Measurements from ENCODE around the gene TRIM10. TPM values are rescaled to one million over a fixed set of nuclear protein-coding genes. Genes with fewer than 3 reads are reported as not detected.

Gene TRIM10
- polyA plus RNA-seq, 3 donors = not detected

GRCh38 chr6:30196376-30196775 is 35.4 kb upstream of the TRIM10 start:
- Histone ChIP-seq H3K4me1 (ENCODE audit: control insufficient read depth in 1 of 2, insufficient read depth in 2 of 2, low read length in 2 of 2) (peaks cover 13 to 16% of the 10 kb centered on the region in 2 donors), H2AFZ (ENCODE audit: insufficient read depth, low read depth, low read length, poor library complexity, severe bottlenecking) (no peak overlapping the region), H4K20me1 (ENCODE audit: insufficient read depth, low read length) (peaks cover 72% of the 10 kb centered on the region), H3K9me3 (replicated peaks in 1 of 2; ENCODE audit: control insufficient read depth in 1 of 2, insufficient read depth in 1 of 2, low read length in 2 of 2) (no peaks in the 10 kb centered on the region), H3K9ac (ENCODE audit: insufficient read depth, low read length, poor library complexity, severe bottlenecking) (no peak overlapping the region), H3K27ac (ENCODE audit: low read depth in 1 of 2, low read length in 2 of 2) (no peak overlapping the region), H3K79me2 (ENCODE audit: insufficient read depth, low read length) (peaks cover 35% of the 10 kb centered on the region), H3K4me2 (replicated peaks; ENCODE audit: extremely low read depth, low read length, poor library complexity, severe bottlenecking) (no peak overlapping the region), H3K4me3 (replicated peaks in 1 of 3; ENCODE audit: low read depth in 2 of 3, low read length in 3 of 3) (no peak overlapping the region), H3K36me3 (replicated peaks in 1 of 2; ENCODE audit: control insufficient read depth in 1 of 2, insufficient read depth in 2 of 2, low read length in 2 of 2) (peaks cover 61 to 86% of the 10 kb centered on the region in 2 donors), H3K27me3 (ENCODE audit: control insufficient read depth in 2 of 2, insufficient read depth in 2 of 2, low read length in 2 of 2) (no peaks in the 10 kb centered on the region)
- Mint-ChIP-seq H3K27ac (peak overlapping the region in 1 of 7 donors; percentile 57), H3K27me3 (ENCODE audit: low read depth in 3 of 3) (peaks cover 0 to 2% (median 0%) of the 10 kb centered on the region in 3 donors), H3K4me3 (no peak overlapping the region), H3K9me3 (peaks cover 0 to 3% (median 0%) of the 10 kb centered on the region in 7 donors), H3K4me1 (peaks cover 19% of the 10 kb centered on the region), H3K36me3 (peaks cover 67 to 91% of the 10 kb centered on the region in 2 donors)
- intact Hi-C loops (cut with micrococcal nuclease) = no loop called here
- no peak for DNase-seq
- TF ChIP-seq CTCF (IDR thresholded peaks at IDR 0.05) = no peak
- 94% methylated on average over 11 of the region's 12 CpGs for WGBS (ENCODE audit: insufficient coverage)

- Mint-ChIP-seq H3K27me3 (ENCODE audit: low read depth in 3 of 3) (peaks cover 0 to 2% (median 0%) of the 10 kb centered on the region in 3 donors), H3K9me3 (peaks cover 0 to 3% (median 0%) of the 10 kb centered on the region in 7 donors), H3K36me3 (peaks cover 71 to 95% of the 10 kb centered on the region in 2 donors), H3K4me1 (peaks cover 15% of the 10 kb centered on the region), H3K4me3 (no peak overlapping the region), H3K27ac (peak overlapping the region in 1 of 7 donors; percentile 67)
- no peaks in the 10 kb centered on the region for H3K9me3 ChIP-seq (replicated peaks in 1 of 2; ENCODE audit: control insufficient read depth in 1 of 2, insufficient read depth in 1 of 2, low read length in 2 of 2)
- peaks cover 66 to 91% of the 10 kb centered on the region in 2 donors for H3K36me3 ChIP-seq (replicated peaks in 1 of 2; ENCODE audit: control insufficient read depth in 1 of 2, insufficient read depth in 2 of 2, low read length in 2 of 2)
- no peak overlapping the region for H2AFZ ChIP-seq (ENCODE audit: insufficient read depth, low read depth, low read length, poor library complexity, severe bottlenecking)
- WGBS (ENCODE audit: insufficient coverage) = 100% methylated on average over 1 of the region's 1 CpG
- H4K20me1 ChIP-seq (ENCODE audit: insufficient read depth, low read length) = peaks cover 74% of the 10 kb centered on the region
- intact Hi-C loops (cut with micrococcal nuclease) = no loop called here
- DNase-seq = no peak
- H3K4me3 ChIP-seq (replicated peaks in 1 of 3; ENCODE audit: low read depth in 2 of 3, low read length in 3 of 3) = no peak overlapping the region
- no peak for TF ChIP-seq CTCF (IDR thresholded peaks at IDR 0.05)
- H3K4me1 ChIP-seq (ENCODE audit: control insufficient read depth in 1 of 2, insufficient read depth in 2 of 2, low read length in 2 of 2) = peaks cover 9 to 12% of the 10 kb centered on the region in 2 donors
- no peak overlapping the region for H3K27ac ChIP-seq (ENCODE audit: low read depth in 1 of 2, low read length in 2 of 2)
- H3K79me2 ChIP-seq (ENCODE audit: insufficient read depth, low read length) = peaks cover 31% of the 10 kb centered on the region
- no peak overlapping the region for H3K4me2 ChIP-seq (replicated peaks; ENCODE audit: extremely low read depth, low read length, poor library complexity, severe bottlenecking)
- no peaks in the 10 kb centered on the region for H3K27me3 ChIP-seq (ENCODE audit: control insufficient read depth in 2 of 2, insufficient read depth in 2 of 2, low read length in 2 of 2)
- no peak overlapping the region for H3K9ac ChIP-seq (ENCODE audit: insufficient read depth, low read length, poor library complexity, severe bottlenecking)
Measured at GRCh38 chr6:30195951-30196350, 34.9 kb upstream of the TRIM10 start.
